Mesendoderm (in vitro differentiated cells): ENCODE measurements around the gene VOPP1.

Source experiments
- DNase-seq: peaks from one replicate; pipeline ENCODE4 v3.0.0; 2013
- H2AK5ac ChIP-seq: 2 replicates; pipeline ENCODE4 v1.6.1; 2013; ENCODE audit warnings: low read length, inconsistent platforms
- H2BK120ac ChIP-seq: 2 replicates; pipeline ENCODE4 v1.6.1; 2013; ENCODE audit warnings: low read depth, mild to moderate bottlenecking, low read length, moderate library complexity, mixed read lengths
- H2BK15ac ChIP-seq: replicated peaks from 2 replicates; pipeline ENCODE4 v1.6.1; 2013; ENCODE audit warnings: low read depth, mild to moderate bottlenecking, moderate library complexity
- H2BK5ac ChIP-seq: 2 replicates; pipeline ENCODE4 v1.6.1; 2013; ENCODE audit warnings: low read length, inconsistent platforms
- H3K18ac ChIP-seq: 2 replicates; pipeline ENCODE4 v1.6.1; 2013; ENCODE audit warnings: mild to moderate bottlenecking, low read length, mixed read lengths
- H3K23ac ChIP-seq: one replicate; pipeline ENCODE4 v1.6.1; 2013; ENCODE audit warnings: low read length
- H3K27ac ChIP-seq: 2 replicates; pipeline ENCODE4 v1.5.1; 2013; ENCODE audit warnings: low read depth, mild to moderate bottlenecking, inconsistent platforms, low read length, moderate library complexity
- H3K27me3 ChIP-seq: 2 replicates; pipeline ENCODE4 v1.6.1; 2013; ENCODE audit warnings: low read length, control low read depth, mild to moderate bottlenecking, inconsistent platforms; ENCODE audit not compliant: insufficient read depth, poor library complexity
- H3K36me3 ChIP-seq: 2 replicates; pipeline ENCODE4 v1.6.1; 2013; ENCODE audit warnings: low read length, inconsistent platforms; ENCODE audit not compliant: control insufficient read depth, insufficient read depth
- H3K4ac ChIP-seq: one replicate; pipeline ENCODE4 v1.6.1; 2013; ENCODE audit warnings: low read depth, mild to moderate bottlenecking, low read length, moderate library complexity
- H3K4me1 ChIP-seq: 2 replicates; pipeline ENCODE4 v1.6.1; 2013; ENCODE audit warnings: low read depth, low read length, inconsistent platforms; ENCODE audit not compliant: control insufficient read depth
- H3K4me2 ChIP-seq: 2 replicates; pipeline ENCODE4 v1.6.1; 2013; ENCODE audit warnings: low read length
- H3K4me3 ChIP-seq: 2 replicates; pipeline ENCODE4 v1.5.1; 2013; ENCODE audit warnings: mild to moderate bottlenecking, low read length
- H3K56ac ChIP-seq: one replicate; pipeline ENCODE4 v1.6.1; 2013; ENCODE audit warnings: low read length
- H3K79me1 ChIP-seq: 2 replicates; pipeline ENCODE4 v1.6.1; 2013; ENCODE audit warnings: low read length, inconsistent platforms
- H3K79me2 ChIP-seq: 2 replicates; pipeline ENCODE4 v1.6.1; 2013; ENCODE audit warnings: mild to moderate bottlenecking, low read length; ENCODE audit not compliant: control insufficient read depth, insufficient read depth
- H3K9ac ChIP-seq: 2 replicates; pipeline ENCODE4 v1.6.1; 2013; ENCODE audit warnings: low read length, inconsistent platforms
- H4K5ac ChIP-seq: one replicate; pipeline ENCODE4 v1.6.1; 2013; ENCODE audit warnings: low read length
- H4K8ac ChIP-seq: one replicate; pipeline ENCODE4 v1.6.1; 2013; ENCODE audit warnings: low read depth, mild to moderate bottlenecking, control low read depth, low read length, moderate library complexity
- WGBS: extraction: QIAGEN DNeasy Blood & Tissue Kit; methylation state at CpG from one replicate; pipeline ENCODE4 v1.1.7; 2013; ENCODE audit warnings: low lambda C conversion rate, missing lambda C conversion rate; ENCODE audit not compliant: insufficient coverage; ENCODE audit errors: extremely low coverage; 5-methylcytosine and 5-hydroxymethylcytosine counted together

The VOPP1 gene

GRCh38 chr7:55567571-55567970, 4.7 kb downstream of the VOPP1 start:
- whole genome bisulfite sequencing: no CpG with 5 or more reads among the region's 3 CpGs

GRCh38 chr7:55565681-55566080, 6.6 kb downstream of the VOPP1 start:
- Histone ChIP-seq H3K4me3 (no peak overlapping the region), H3K79me2 (peaks cover 66% of the 10 kb centered on the region), H3K23ac (no peak overlapping the region), H2BK15ac (no peak overlapping the region), H3K36me3 (no peaks in the 10 kb centered on the region), H3K27ac (no peak overlapping the region), H3K4ac (peak overlapping the region; percentile 42), H3K18ac (no peak overlapping the region), H3K4me2 (no peak overlapping the region), H3K9ac (no peak overlapping the region), H2BK5ac (no peak overlapping the region), H4K8ac (no peak overlapping the region), H3K79me1 (peaks cover 31% of the 10 kb centered on the region), H2AK5ac (no peak overlapping the region), H3K4me1 (peaks cover 16% of the 10 kb centered on the region), H3K27me3 (no peaks in the 10 kb centered on the region), H3K56ac (no peak overlapping the region), H4K5ac (no peak overlapping the region), H2BK120ac (no peak overlapping the region)
- WGBS: no CpG with 5 or more reads among the region's 3 CpGs
- no peak for DNase-seq

More at GRCh38 chr7:55567571-55567970, 4.7 kb downstream of the VOPP1 start:
- no peak overlapping the region for H2AK5ac ChIP-seq
- H3K9ac ChIP-seq: no peak overlapping the region
- peaks cover 17% of the 10 kb centered on the region for H3K79me1 ChIP-seq
- no peak overlapping the region for H3K4me3 ChIP-seq
- no peaks in the 10 kb centered on the region for H3K36me3 ChIP-seq
- peaks cover 54% of the 10 kb centered on the region for H3K79me2 ChIP-seq
- no peak overlapping the region for H2BK15ac ChIP-seq
- H3K4me2 ChIP-seq: no peak overlapping the region
- H4K5ac ChIP-seq: no peak overlapping the region
- H3K27me3 ChIP-seq: no peaks in the 10 kb centered on the region
- H4K8ac ChIP-seq: no peak overlapping the region
- H2BK5ac ChIP-seq: no peak overlapping the region
- no peak overlapping the region for H3K23ac ChIP-seq
- H3K4ac ChIP-seq: no peak overlapping the region
- no peak overlapping the region for H3K18ac ChIP-seq
- H2BK120ac ChIP-seq: no peak overlapping the region
- no peak overlapping the region for H3K27ac ChIP-seq
- no peak for DNase-seq
- H3K56ac ChIP-seq: no peak overlapping the region
- peaks cover 16% of the 10 kb centered on the region for H3K4me1 ChIP-seq

- no peak overlapping the region for H3K27ac ChIP-seq
- no peak overlapping the region for H3K9ac ChIP-seq
- H2BK15ac ChIP-seq: no peak overlapping the region
- no peak overlapping the region for H2BK5ac ChIP-seq
- H3K56ac ChIP-seq: peak overlapping the region; percentile 50
- no peak overlapping the region for H2AK5ac ChIP-seq
- WGBS: no CpG with 5 or more reads among the region's 4 CpGs
- H3K79me2 ChIP-seq: peaks cover 66% of the 10 kb centered on the region
- peak; percentile 90 for DNase-seq
- H3K4ac ChIP-seq: no peak overlapping the region
- H3K23ac ChIP-seq: no peak overlapping the region
- peaks cover 39% of the 10 kb centered on the region for H3K79me1 ChIP-seq
- no peak overlapping the region for H4K8ac ChIP-seq
- H4K5ac ChIP-seq: no peak overlapping the region
- no peak overlapping the region for H3K4me3 ChIP-seq
- H3K4me2 ChIP-seq: no peak overlapping the region
- H3K18ac ChIP-seq: no peak overlapping the region
- no peaks in the 10 kb centered on the region for H3K27me3 ChIP-seq
- H3K36me3 ChIP-seq: no peaks in the 10 kb centered on the region
- no peak overlapping the region for H2BK120ac ChIP-seq
- H3K4me1 ChIP-seq: peaks cover 6% of the 10 kb centered on the region
Observed at GRCh38 chr7:55563596-55564325, 8.5 kb downstream of the VOPP1 start.

- H3K4me1 ChIP-seq: peaks cover 11% of the 10 kb centered on the region
- H2BK15ac ChIP-seq: no peak overlapping the region
- H2BK120ac ChIP-seq: no peak overlapping the region
- no peak overlapping the region for H4K8ac ChIP-seq
- no peaks in the 10 kb centered on the region for H3K27me3 ChIP-seq
- no peak overlapping the region for H3K4me2 ChIP-seq
- H3K18ac ChIP-seq: no peak overlapping the region
- no peak overlapping the region for H3K4me3 ChIP-seq
- no CpG with 5 or more reads among the region's 4 CpGs for WGBS
- H3K36me3 ChIP-seq: no peaks in the 10 kb centered on the region
- no peak overlapping the region for H3K9ac ChIP-seq
- H3K27ac ChIP-seq: no peak overlapping the region
- no peak overlapping the region for H4K5ac ChIP-seq
- H3K23ac ChIP-seq: no peak overlapping the region
- no peak overlapping the region for H2BK5ac ChIP-seq
- H3K79me2 ChIP-seq: peaks cover 71% of the 10 kb centered on the region
- no peak for DNase-seq
- H3K56ac ChIP-seq: no peak overlapping the region
- H3K79me1 ChIP-seq: peaks cover 43% of the 10 kb centered on the region
- no peak overlapping the region for H2AK5ac ChIP-seq
- H3K4ac ChIP-seq: no peak overlapping the region
Observed at GRCh38 chr7:55561690-55562089, 10.6 kb downstream of the VOPP1 start.

GRCh38 chr7:55558962-55559920, 13.1 kb downstream of the VOPP1 start:
- DNase-seq: no peak
- no peak overlapping the region for H2AK5ac ChIP-seq
- no peak overlapping the region for H3K4me2 ChIP-seq
- H3K36me3 ChIP-seq: no peaks in the 10 kb centered on the region
- H4K8ac ChIP-seq: no peak overlapping the region
- H3K4me3 ChIP-seq: no peak overlapping the region
- H4K5ac ChIP-seq: no peak overlapping the region
- no peak overlapping the region for H3K4ac ChIP-seq
- H3K18ac ChIP-seq: no peak overlapping the region
- no CpG with 5 or more reads among the region's 12 CpGs for WGBS
- no peak overlapping the region for H2BK15ac ChIP-seq
- H3K27me3 ChIP-seq: no peaks in the 10 kb centered on the region
- H3K56ac ChIP-seq: no peak overlapping the region
- no peak overlapping the region for H3K23ac ChIP-seq
- no peak overlapping the region for H3K27ac ChIP-seq
- H2BK120ac ChIP-seq: no peak overlapping the region
- peaks cover 66% of the 10 kb centered on the region for H3K79me2 ChIP-seq
- no peak overlapping the region for H3K9ac ChIP-seq
- peaks cover 14% of the 10 kb centered on the region for H3K4me1 ChIP-seq
- H3K79me1 ChIP-seq: peaks cover 43% of the 10 kb centered on the region
- H2BK5ac ChIP-seq: no peak overlapping the region
